GM21737 (cell line): ENCODE data around the gene C3.
A peak's percentile ranks its signal among the peaks of the same experiment; 100 is the strongest.

Source experiments
- ATAC-seq: cut with Tn5 transposase; IDR thresholded peaks from one replicate; pipeline ENCODE4 v1.9.1; 2021; ENCODE audit warnings: mild to moderate bottlenecking, moderate library complexity; ENCODE audit not compliant: unreplicated experiment

C3 gene

GRCh38 chr19:6745965-6746364 is 25.5 kb upstream of the C3 start:
- no peak for ATAC-seq

- no peak for ATAC-seq
Measured at GRCh38 chr19:6744381-6745301, 24.2 kb upstream of the C3 start.

DNA sequence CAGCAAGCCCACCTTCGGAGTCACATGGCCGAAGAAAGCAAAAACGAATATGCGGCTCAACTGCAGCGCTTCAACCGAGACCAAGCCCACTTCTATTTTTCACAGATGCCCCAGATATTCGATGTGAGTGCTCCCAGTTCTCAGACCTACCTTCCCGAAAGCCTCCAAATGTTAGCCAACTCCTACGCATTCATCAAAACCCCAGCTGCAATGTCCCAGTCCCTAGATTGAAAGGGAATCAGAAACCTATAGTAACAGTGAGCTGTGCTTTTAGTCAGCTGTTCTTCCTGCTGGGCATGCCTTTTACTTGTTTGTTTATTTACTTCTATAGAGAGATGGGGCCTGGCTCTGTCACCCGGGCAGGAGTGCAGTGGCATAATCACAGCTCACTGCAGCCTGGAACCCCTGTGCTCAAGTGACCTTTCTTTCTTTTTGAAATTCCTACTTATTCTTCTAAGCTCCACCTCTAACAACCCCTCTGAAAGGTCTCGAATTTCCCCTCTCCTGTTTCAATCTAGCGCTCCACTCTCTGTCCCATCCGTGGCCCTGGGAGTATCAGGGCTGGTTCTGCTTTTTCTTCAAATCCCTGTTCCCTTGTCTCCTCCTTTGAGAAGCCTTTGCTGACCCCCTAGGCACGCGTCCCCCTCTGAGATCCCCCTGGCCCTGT is 23.4 kb upstream of the C3 start:
- ATAC-seq: no peak

GRCh38 chr19:6743066-6743465 is 22.6 kb upstream of the C3 start:
- no peak for ATAC-seq

DNA sequence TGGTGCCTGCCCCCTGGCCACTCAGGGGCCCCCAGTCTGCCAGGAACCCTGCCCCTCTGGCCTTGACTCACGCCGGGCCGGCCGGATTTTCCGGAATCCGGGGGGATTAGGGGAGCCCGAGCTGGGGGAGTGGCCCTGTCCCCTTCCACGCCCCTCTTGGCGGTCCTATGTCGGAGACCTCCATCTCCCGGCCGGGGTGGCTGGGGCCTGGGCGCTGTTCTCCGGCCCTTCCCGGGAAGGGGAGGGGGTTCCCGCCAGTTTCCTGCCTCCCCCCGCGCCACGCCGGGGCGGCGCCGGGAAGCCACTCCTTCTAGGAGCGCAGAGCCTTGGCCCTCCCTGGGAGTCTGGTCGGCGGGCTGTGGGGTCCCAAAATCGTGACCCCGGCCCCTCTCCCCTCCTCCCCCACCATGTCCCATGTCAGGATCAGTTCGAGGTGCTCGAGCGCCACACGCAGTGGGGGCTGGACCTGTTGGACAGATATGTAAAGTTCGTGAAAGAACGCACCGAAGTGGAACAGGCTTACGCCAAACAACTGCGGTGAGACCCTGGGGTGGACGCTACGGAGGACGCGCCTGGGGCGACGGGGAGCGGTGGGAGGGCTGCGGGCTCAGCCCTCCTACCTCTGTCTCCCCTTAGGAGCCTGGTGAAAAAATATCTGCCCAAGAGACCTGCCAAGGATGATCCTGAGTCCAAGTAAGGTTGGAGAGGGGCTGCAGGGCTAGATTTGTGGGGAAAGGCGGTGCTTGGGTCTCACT is 20.3 kb upstream of the C3 start:
- no peak for ATAC-seq

DNA sequence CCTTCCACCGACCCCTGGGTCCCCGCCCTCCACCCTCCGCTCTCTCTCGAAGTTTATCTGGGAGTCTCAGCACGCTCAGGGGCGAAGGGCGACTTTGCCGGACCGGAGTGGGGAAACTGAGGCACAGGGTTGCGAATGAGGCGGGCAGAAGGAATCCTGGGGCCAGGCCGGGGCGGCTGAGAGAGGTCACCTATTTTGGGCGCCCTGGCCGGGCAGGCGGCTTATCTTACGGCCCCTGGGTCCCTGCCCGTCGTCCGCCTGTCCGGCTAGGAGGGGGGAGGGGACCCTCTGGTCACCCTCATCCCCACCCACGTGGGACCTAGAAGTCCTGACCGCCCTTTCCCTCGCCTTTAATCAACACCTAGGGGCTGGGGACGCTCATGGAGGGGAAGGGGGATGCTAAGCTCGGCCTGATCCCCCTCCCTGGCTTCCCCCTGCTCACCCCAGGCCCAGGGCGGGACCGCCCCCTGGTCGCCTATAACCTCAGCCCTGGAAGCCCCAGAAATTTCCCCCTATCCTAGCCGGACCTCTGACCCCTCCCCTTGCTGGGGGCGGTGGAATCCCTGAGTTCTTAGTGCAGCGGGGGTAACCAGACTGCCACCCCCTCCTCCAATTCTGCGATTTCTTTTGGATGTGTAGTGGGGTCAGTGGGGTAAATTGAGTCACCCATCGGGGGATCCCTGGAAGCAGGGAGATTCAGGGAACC is 19.6 kb upstream of the C3 start:
- ATAC-seq: no peak

GRCh38 chr19:6739390-6739882 is 19.0 kb upstream of the C3 start, which contains the start of gene TRIP10:
Gene TRIP10 (plus strand): TSS chr19:6739680. CDS start chr19:6739762, 82 bp downstream.
- no peak for ATAC-seq

DNA sequence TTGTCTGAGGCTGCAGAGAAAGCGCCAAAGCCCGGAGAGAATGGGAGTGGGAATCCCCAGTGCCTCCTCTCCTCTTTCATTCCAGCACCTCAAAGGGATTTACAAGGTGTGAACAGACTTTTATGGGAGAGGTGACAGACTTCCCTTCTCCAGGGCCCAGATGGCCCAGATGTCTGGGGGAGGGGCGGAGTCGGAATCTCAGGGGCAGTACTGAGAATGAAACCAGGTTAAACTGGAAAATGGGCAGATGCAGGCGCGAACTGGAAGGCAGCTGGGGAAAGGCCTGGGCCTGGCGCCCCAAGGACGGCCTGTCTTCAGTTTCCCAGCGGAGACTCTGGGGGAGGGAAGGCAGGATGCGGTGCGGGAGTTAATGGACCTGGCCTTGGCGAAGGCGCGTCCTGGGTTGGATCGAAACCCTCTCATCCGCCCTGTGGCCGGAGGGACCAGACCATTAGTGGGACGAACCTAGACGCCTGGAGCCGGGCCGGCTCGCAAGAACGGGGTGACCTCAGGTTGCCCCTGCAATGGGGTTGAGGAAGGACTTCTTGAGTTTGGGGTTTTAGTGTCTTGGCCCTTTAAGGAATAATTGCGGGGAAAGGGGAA is 18.4 kb upstream of the C3 start:
- ATAC-seq: no peak

GRCh38 chr19:6737873-6738786 is 17.7 kb upstream of the C3 start:
- ATAC-seq: peak; percentile 16

- peak; percentile 55 for ATAC-seq
Measured at GRCh38 chr19:6737284-6737872, 16.9 kb upstream of the C3 start, which contains the start of gene GPR108. Gene GPR108 (minus strand): TSS chr19:6737580. CDS start chr19:6737576, 4 bp downstream.

DNA sequence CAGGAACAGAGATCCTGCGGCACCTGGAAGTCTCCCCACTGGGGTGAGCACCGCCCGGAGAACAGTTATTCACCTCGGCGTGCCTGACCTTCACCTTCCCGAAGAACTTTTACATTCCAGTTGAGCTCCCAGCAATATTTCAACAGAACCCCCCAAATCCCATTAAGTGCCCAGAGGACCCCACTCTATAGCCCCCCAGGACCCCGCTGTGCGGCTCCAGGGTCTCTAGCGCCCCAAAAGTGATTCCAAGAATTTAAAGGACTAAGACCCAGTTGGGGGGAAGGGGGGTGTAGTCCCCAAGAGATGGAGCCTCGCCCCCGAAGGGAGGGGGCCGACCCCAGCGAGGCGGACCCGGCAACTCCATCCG is 16.4 kb upstream of the C3 start:
- ATAC-seq: no peak

DNA sequence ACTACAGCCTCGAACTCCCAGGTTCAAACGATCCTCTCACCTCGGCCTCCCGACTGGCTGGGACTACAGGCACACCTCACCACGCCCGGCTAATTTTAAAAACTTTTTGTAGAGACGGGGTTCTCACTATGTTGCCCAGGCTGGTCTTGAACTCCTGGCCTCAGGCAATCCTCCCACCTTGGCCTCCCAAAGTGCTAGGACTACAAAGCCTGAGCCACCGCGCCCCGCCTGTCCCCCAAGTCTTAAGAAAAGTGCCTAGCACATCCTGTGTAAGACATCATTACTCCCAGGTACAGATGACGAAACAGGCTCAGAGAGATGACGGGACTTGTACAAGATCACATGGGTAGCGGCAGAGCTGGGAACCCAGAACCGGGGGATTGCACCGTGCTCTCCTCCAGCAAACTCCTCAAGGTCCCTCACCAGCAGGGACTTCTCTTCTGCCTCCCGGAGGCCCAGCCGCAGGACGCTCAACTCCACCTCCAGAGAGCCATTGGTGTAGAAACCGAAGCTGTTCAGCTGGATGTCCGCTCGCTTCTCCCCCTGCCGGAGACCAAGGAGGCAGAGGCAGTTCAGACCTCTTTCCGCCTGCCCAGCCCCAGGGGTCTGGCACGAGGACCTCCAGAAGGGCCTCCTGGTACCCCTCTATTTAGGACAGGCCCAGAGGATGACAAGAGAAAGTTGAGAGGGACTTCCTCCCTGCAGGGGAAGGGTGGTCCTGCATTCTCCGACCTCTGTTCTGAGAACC is 15.9 kb upstream of the C3 start:
- no peak for ATAC-seq

DNA sequence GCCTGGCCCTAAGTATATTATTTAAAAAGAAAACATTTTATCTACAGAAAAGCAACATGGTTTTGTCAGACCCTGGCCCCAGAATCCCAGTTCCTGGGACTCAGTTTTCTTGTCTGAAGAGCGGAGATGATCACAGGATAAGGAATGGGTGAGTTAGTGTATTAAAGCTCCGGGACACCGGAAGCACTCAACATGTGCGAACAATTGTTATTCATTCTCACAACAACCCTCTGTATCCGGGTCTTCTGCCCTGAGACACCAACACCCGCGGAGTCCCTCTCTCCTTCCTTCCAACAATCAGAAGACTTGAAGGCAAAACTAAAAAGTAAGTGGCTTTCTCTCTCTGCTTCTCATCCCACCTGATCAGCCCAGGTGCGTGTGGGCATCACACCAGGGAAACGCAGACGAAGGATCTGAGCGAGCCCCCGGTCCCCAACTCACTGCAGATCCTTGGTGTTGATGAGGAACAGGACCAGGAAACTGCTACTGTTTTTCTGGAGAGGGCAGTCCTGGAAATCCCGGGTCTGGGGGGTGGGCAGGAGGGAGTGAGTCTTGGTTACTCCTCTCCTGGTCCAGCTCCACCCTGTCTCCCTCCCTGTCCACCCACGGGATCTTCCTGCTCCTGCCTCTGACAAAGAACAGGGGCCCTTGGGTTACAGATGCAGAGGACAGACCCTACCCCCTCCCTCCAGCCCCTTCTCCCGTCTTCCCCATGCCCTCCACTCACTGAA is 14.9 kb upstream of the C3 start:
- no peak for ATAC-seq

DNA sequence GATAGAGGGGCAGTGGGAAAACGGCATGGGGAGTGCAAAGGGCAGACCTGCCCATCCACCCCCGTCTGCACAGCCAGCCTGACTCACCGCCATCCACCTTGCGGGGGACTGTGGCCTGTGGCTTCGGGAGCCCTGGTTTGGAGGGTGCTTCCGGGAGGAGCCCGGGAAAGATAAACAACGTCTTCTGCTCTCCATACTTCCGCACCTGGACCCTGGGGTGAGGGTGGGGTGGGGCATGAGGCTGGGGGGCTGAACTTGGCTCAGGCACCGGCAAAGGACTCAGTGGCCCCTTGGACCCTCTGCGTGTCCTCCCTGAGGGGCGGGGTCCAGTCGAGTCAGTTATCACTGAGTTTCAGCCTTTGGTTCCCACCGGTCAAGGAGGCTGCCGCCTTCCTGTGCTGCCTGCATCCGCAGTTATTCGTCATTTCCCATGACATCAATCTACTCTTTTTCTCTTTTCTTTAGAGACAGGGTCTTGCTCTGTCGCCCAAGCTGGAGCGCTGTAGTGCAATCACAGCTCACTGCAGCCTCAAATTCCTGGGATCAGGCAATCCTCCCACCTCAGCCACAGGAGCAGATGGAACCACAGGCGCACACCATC is 13.7 kb upstream of the C3 start:
- no peak for ATAC-seq

GRCh38 chr19:6733338-6734095 is 13.1 kb upstream of the C3 start:
- ATAC-seq: no peak

DNA sequence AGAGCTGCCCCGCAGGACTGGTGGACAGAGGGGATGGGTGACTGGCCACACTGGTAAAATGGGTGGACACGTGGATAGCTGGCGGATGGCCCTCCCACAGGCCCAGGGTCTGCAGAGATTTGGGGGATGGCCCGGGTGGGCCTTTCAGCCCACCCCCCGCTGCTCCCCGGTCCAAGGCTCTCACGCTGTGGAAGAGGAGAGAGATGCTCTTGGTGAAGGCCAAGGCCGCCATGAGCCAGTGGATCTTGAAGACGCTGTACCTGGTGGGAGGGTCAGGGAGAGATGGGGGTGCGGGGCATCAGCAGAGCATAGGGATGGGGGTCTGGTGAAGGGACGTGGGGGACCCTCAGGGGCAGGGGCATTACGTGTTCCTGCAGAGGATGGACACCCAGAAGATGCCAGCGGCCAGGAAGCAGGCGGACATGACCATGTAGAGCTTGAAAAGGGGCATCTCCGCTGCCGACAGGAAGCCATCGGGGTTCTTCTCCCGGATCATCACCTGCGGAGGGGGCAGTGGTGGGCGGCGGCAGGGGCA is 12.4 kb upstream of the C3 start:
- ATAC-seq: no peak
